T-helper 1 cell treated with Interleukin-12 subunit alpha and Interleukin-12 subunit beta and Interleukin-4 antibody, amounts not matched to agents 30 ng/mL and 1 ng/mL, for 36 hours (primary cell): ENCODE measurements around the gene GLRX5. TPM values are rescaled to one million over a fixed set of nuclear protein-coding genes. Genes with fewer than 3 reads are reported as not detected.

Source experiments
- intact Hi-C: fragments of 100-400 bp; cut with micrococcal nuclease; formaldehyde crosslinking; loops from one replicate; pipeline ENCODE4 v1.15.1; 2024
- total RNA-seq: library from RNA; stranded (reverse); gene quantifications from 2 replicates; pipeline ENCODE4 v1.2.3, GENCODE V29; 2022

GLRX5 gene
- 34.1 and 36.9 TPM in 2 replicates for total RNA-seq

DNA sequence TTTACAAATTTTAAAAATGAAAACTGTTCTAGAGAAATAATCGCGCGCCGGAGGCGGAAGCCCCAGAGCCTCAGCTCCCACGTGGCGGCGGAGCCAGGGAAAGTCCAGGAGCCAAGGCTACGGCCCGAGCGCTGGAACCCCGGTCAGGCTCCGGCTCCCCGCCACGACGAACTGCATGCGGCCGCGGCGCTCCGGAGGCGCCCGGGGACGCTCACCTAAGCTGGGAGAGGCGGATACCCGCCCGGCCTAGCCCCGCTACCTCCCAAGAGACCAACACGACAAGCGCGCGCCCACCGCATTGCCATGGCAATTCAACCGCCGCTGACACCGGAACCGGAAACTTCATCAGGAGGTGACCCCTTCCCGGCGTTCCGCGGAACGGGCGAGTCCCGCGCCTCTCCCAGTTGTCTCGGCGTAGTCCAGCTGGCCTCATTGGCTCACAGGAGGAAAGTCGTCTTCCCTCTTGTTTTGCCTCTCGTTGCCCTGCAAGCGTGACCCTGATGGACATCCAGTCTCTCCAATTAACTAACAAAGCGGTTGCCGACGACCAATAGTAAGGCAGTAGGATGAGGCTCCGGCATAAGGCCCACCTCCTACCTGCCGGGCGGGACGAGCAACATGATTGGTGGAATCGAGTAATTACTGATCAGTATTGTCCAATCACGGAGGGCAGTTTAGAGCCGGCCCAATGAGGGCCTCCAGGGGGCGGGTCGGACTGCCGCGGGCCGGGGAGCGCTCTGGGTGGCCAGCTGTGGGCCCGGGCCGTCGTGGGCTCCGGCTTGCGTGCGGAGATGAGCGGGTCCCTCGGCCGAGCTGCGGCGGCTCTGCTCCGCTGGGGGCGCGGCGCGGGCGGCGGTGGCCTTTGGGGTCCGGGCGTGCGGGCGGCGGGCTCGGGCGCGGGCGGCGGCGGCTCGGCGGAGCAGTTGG lies at the start of gene GLRX5:
Gene GLRX5, plus strand, starts transcription at position 752 of the 927 bp plus-strand sequence. Its CDS starts 40 bp downstream, at position 792.
- intact Hi-C loops = loop anchor here (1.0 to 10.0 kb wide), 13 partner anchors 11 to 1460 kb away; partner anchors contain the start of genes ATG2B, CLMN, DICER1 and GSKIP

GRCh38 chr14:95485222-95485819 lies 49.5 kb upstream of the GLRX5 start:
- intact Hi-C loops = no loop called here

GRCh38 chr14:95486875-95487668 lies 47.8 kb upstream of the GLRX5 start:
- intact Hi-C loops = no loop called here

- intact Hi-C loops = no loop called here
These were observed 47.2 kb upstream of the GLRX5 start for GRCh38 chr14:95487669-95488084.

- intact Hi-C loops = no loop called here
These were observed 46.3 kb upstream of the GLRX5 start for GRCh38 chr14:95488376-95489213.

DNA sequence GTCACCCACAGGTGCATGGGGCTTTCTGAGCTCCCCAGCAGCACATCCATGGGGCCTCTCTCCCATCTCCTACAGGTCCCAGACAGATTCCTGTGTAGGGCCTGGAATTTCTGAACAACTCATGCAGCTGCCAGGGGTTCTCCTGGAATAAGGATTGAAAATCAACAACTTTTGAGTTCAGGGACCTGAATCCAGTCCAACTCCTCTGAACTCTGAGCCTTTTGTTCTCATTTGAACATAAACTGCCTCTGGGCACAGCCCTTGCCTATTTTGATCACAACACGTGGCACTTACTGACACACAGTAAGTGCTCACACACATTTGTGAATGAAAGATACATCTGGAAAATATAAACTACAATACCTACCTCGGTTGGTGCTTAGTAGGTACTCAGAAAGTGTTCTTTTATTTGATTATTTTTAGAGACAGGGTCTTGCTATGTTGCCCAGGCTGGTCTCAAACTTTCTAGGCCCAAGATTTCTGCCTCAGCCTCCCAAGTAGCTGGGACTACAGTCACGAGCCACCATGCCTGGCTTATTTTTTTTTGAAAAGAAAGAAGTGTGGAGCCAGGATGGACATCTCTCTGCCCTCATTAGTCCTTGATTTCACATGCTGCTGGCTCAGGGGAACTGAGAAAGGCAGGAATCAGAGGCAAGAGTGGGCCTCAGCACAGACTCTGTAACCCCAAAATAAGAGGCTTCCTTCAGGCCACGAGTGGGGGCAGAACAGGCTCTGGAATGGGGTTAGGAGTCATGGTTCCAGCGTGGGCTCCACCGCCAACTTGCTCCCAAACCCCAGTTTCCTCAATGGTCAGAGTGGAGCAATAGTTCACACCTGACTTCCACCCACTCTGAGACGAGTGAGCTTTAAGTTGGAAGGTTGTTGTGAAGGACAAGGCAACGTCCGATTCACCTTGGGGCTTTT lies 45.4 kb upstream of the GLRX5 start:
- intact Hi-C loops = no loop called here

- intact Hi-C loops = no loop called here
These were observed 44.7 kb upstream of the GLRX5 start for GRCh38 chr14:95490138-95490509.

- intact Hi-C loops = no loop called here
These were observed 44.0 kb upstream of the GLRX5 start for GRCh38 chr14:95490727-95491451.

DNA sequence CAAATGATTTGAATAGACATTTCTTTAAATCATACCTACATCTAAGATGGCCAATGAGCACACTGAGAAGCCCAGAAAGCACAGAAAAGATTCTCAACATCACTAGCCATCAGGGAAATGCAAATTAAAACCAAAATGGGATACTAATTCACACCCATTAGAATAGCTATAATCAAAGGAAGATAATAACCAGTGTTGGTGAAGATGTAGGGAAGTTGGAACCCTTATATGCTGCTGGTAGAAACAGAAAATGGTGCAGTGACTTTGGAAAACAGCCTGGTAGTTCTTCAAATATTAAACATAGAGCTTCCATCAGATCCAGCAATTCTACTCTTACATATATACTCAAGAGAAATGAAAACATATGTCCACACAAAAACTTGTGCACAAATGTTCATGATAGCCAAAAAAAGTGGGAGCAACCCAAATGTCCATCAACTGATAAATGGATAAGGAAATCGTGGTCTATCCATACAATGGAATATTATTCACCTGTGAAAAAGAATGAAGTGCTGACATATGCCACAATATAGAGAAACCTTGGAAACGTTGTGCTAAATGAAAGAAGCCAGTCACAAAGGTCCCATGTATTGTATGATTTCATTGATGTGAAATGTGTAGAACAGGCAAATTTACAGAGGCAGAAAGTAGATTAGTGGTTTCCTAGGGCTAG lies 42.8 kb upstream of the GLRX5 start:
- intact Hi-C loops = no loop called here

DNA sequence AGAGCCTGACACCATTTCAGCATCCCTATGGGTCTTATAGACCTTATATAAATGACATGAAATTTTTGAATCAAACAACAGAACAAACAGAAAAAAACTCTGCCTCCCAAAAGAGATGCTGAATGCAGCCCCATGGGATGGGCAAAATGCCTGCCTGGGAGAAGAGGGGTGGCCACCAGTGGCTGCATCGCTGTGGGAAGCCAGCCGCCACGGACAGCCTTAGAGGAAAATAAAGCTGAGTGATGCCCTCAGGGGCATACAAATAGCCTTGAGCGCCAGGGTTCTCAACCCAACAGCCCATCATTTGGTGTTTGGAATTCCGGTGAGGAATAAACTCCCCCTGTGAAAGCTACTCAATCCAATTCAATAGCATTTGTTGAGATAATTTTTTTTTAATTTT lies 41.3 kb upstream of the GLRX5 start:
- intact Hi-C loops = no loop called here

DNA sequence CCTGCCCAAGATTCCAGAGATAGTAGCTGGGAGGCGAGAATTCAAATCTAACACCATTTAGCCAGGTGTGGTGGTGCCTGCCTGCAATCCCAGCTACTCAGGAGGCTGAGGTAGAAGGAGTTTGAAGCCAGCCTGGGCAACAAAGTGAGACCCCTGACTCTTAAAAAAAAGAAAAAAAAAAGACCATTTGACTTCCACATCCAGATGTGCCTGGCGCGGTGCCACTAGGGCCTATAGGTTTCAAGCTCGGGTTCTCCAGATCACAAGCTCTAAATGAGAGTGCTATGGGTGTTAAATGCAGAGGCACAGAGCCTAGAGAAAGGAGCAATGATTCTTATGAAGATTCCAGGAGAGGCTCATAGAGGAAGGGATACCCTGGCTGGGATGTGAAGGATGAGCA lies 40.9 kb upstream of the GLRX5 start:
- intact Hi-C loops = loop anchor here (2.0 kb wide), 1 partner anchor 29 kb away; no protein-coding TSS in a partner anchor

DNA sequence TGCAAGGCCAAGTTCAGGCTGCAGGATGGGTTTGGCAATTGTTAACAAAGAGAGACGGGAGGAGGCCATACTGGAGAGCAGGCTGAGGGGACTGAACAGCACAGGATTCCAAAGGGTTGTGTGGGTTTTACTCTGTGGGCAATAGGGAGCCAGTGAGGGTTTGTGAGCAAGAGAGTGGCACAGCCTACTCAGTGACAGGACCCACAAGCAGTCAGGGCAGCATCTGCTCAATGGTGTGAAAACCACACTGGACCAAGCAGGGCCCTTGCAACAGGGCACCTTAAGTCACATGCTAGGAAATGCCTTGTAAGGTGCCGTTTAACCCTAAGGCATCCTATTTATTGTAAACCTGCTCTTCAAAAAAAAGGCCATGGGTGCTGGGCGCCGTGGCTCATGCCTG lies 40.4 kb upstream of the GLRX5 start:
- intact Hi-C loops = loop anchor here (2.0 kb wide), 1 partner anchor 28 kb away; no protein-coding TSS in a partner anchor

GRCh38 chr14:95495076-95495475 lies 39.8 kb upstream of the GLRX5 start:
- intact Hi-C loops = loop anchor here (2.0 kb wide), 1 partner anchor 28 kb away; no protein-coding TSS in a partner anchor

DNA sequence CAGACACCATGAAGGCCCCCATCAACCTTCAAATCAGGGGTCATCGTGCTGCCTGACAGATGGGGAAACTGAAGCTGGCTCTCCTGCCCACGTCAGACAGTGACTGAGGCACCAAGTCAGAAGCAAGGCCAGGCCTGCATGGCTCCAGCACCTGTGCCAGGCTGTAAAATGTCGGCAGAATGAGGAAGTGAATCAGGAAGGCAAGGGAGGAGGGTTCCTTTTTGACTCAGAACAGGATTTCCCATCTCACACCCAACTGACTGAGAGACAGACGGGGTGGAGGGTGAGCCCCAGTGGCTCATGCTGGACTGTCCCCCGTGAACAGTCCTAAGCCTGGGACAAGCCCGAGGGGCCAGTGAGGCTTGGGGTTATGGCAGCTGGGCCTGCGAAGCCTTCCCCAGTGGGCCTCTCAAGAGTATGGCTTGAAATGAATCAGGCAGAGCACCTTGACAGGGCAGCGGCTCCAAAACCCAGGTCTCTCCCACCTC lies 39.3 kb upstream of the GLRX5 start:
- intact Hi-C loops = loop anchor here (1.0 to 2.0 kb wide), 5 partner anchors 9 to 39 kb away; partner anchors contain the start of gene SYNE3

- intact Hi-C loops = loop anchor here (1.0 kb wide), 4 partner anchors 8 to 38 kb away; partner anchors contain the start of gene SYNE3
These were observed 38.7 kb upstream of the GLRX5 start for GRCh38 chr14:95496111-95496681.

DNA sequence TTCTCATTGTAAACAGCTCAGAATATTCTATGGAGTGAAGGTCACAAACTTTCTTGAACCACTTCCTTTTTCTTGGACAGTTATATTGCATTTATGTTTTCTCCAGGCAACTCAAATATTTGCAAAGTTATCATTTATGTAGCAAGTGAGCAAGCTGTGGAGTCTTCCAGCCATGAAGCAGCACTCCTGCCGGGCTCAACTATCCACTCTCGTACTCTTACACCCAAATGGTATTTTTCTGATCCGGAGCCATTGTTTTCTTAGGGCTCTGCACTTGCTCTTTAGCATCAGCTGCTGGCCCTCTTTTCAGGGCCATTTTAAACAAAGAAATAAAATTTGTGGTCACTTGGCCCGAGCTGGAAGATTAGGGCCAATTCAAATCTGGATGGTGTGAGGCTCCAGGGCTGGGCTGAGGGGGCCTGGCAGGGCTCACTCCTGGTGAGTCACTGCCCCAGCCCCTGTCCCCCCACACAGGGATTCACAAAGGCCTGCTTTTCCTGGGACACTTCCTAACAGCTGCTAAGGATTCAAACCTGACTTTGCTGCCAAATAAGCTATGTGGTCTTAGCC lies 38.1 kb upstream of the GLRX5 start:
- intact Hi-C loops = loop anchor here (1.0 kb wide), 4 partner anchors 8 to 38 kb away; partner anchors contain the start of gene SYNE3

DNA sequence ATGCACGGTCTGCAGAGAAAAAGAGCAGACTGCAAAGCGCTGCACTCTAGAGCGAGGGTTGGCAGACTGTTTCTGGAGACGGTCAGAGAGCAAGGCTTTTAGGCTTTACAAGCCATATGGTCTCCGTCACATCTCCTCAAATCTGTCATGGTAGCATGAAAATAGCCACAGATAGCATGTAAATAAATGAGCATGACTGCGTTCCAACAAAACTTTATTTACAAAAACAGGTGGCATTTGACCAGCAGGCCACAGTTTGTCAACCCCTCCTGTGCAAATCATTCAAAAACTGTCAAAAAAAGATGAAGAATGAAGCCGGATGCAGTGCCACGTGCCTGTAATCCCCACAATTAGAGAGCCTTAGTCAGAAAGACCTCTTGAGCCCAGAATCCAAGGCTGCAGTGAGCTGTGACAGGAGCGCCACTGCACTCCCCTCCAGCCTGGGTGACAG lies 37.3 kb upstream of the GLRX5 start:
- intact Hi-C loops = no loop called here
